Activated CD8-positive, alpha-beta memory T cell treated with anti-CD3 and anti-CD28 coated beads for 1 hour (primary cell): ENCODE data around the gene CACNA1D.

Experiments used
- DNase-seq, 2 donors: peaks; one replicate each; pipeline ENCODE4 v3.0.0-alpha.2; 2020; ENCODE audit warnings: low read depth in 1 of 2; ENCODE audit errors: extremely low read depth in 1 of 2

CACNA1D gene

DNA sequence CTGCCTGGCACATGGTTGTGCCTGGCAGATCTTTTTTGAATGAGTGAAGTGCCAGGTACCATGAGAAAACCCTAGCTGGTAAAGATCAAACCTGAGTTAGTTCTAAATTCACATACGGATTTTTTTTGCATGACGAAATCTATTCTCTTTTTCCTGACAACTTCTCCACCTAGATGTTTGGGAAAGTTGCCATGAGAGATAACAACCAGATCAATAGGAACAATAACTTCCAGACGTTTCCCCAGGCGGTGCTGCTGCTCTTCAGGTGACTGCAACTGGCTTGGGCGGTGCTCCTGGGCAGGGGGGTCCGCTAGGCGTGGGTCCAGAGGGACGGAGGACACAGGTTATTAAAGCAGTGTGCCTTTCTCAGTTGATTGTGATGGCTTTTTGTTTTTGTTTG lies 280.0 kb downstream of the CACNA1D start:
- no peak for DNase-seq

DNA sequence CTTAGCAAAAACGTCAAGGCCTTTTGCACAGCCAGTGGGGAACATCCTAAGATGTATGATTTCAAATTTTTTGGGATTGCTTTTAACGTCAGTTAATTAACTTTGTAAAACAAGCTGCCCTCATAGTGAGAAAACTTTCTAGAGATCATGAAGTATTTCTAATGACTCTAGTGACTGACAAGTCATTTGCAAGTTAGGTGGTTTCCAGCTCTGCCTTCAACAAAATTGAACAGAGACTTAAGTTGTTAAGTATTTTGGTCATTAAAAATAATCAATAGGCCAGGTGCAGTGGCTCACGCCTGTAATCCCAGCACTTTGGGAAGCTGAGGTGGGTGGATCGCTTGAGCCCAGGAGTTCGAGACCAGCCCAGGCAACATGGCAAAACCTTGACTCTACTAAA lies 280.6 kb downstream of the CACNA1D start:
- DNase-seq, result no peak

DNA sequence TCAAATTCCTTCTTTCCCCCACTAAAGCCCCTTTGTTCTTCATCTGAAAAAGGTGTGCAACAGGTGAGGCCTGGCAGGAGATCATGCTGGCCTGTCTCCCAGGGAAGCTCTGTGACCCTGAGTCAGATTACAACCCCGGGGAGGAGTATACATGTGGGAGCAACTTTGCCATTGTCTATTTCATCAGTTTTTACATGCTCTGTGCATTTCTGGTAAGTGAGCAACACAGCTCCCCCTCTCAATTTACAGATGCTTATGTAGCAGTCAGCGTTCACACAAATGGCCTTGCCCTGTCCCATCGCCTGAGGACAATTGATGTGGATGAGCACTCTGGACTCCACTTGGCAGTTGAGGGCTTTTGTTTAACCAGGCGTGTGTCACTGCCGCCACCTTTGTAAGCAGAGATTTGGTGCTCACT lies 281.4 kb downstream of the CACNA1D start:
- no peak for DNase-seq

DNA sequence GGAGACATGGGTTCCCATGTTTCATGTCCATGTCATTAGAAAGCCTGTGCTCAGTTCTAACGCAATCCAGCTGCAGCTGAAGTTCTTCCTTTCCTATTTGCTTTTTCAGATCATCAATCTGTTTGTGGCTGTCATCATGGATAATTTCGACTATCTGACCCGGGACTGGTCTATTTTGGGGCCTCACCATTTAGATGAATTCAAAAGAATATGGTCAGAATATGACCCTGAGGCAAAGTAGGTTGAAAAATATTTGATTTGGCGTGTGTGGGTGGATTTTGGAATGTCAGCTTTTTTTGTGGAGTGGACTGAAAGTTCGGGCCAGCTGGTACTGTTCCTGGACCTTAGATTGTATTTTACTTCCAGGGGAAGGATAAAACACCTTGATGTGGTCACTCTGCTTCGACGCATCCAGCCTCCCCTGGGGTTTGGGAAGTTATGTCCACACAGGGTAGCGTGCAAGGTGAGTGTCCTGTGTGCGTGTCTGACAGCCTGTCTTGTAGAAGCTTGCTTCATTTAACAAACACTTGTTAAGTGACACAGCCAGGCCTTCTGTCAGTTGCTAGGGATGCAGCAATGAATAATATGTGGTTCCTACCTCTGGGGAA lies 282.2 kb downstream of the CACNA1D start:
- no peak for DNase-seq

DNA sequence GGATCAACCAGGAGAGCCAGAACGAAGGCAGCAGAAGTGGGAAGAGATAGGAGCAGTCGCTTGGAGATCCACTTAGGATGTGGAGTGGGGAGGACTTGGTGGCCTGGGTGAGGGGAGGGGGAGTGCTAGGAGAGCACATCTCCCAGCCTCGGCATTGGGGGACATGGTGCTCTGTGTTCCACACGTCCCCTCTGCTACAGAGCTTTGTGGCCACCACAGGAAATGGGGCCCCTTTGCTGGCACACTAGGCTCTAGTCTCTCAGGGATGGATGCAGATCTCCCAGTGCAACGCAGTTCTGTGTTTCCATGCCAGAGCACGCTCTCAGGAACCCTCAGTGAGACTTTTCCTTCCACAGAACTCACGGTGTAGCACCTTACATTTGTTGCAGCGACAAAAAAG lies 283.1 kb downstream of the CACNA1D start:
- DNase-seq, result no peak

DNA sequence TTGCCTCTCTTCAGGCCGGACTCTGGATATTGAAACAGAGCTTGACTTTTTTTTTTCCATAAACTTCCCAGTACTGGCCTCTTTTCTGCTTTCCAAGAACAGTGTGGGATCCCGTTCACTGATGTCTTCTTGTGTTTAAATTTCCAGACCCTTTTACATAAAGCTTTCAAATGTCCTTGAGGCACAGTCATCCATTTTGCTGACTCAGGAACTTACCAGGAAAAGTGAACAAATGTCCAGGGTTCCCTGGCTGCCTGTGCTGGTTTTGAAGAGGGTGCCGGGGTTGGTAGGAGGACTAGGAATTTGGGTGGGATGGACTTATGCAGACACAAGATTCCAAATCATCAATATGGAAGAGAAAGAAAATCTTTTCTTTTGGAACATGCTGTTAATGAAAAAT lies 283.7 kb downstream of the CACNA1D start:
- DNase-seq, result no peak

DNA sequence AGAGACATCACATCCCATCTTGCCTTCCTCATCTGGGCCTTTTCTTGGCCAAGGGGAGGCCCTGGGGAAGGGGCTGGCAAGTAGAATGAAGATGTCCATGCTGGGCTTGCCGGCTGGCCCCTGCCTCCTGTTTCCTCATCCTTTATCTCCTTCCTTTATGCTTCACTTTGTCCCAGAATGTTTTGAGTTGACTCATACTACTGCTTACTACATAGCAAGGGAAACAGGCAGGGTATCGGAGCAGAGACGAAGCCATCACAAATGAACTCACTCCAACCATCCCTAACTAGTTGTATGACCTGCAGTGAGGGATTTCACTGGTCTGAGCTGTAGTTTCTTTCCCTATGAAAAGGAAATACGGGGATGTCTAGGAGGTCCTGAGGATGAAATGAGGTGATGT lies 285.8 kb downstream of the CACNA1D start:
- no peak for DNase-seq

DNA sequence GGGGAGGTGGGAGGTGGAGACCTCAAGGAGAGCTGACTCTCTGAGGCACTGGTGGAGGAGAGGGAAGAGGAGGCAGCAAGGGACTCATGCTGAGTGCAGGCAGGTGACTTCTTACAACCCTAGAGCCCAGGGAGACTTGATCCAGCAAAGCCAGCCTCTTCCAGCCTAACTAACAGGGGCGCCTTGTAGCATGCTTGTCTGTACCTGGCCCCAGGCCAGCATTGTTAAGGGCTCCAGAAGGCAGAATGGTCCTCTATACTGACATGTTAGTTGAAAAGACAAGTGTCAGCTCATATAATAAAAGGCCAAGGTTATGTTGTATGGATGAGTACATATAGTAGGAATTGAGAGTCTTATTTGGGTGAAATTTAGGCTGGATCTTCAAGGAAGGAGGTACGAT lies 286.4 kb downstream of the CACNA1D start:
- DNase-seq, result no peak

DNA sequence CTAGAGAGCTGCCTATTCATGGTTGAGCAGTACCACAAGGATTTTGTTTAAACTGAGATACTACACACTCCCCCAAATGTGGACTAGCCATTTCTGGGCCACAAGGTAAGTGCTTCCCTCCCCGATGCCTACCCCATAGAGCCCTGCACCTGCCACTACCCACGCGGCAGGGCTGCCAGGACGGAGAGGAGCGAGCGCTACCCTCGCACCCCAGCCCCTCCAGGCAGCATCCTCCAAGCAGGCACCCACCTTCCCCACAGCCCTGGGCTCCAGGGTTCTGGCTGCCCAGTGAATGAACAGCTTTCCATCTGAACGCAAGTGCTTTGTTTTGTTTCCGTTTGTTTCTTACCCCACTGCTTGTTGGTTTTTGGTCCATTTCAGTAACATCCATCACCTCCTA lies 292.6 kb downstream of the CACNA1D start:
- DNase-seq, result no peak

DNA sequence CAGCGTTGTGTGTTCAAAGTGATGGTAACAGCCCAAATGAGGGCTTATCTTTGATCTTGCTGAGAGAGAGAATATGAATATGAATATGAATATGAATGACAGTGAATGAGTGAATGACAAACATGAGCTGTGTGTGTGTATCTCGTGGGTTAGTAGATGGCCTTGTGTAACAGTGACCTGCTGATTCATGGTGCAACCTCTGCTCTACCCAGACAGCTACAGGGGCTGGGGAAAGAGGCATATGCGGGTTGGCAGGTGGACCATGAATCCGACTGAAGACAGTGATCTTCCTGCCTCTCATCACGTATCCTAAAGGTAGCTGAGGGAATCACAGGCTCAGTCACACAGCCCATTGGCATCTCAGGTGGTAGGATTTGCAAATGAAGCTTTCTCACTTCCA lies 293.6 kb downstream of the CACNA1D start:
- DNase-seq, result no peak

DNA sequence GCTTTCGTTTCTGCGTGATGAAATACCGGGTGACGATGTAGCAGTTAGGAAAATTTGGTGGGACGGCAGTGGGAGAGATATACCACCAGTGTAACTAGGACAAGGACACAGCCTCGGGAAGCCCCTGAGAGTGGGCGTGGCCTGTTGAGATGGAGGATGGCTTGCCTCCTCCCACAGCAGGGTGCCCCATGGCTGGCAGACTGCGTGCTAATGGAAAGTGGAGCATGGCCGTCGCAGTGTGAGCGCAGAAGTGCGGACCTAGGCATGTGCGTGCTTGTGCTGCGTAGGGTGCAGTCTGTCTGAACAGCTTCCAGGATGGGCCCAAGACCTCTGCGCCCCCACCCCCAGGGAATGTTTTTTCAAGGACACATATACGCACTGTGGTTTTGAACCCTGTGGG lies 295.0 kb downstream of the CACNA1D start:
- no peak for DNase-seq

DNA sequence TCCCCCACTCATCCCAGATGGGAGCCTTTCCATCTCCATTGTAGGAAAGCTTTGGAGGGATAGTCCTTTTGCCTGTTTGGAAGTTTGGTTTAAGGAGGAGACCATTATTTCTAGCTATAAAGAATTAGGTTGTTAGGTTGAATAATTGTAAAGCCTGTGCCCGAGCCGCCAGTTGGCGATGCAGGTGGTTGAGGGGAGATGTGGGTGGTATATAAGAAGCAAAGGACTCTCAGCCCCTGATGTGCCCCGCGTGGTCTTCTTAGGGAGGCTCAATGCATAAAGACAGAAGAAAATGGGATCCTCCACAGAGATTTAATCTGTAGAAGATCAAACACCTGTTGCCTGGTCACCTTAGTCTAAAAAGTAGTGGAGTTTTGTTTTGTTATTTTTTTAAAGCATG lies 296.1 kb downstream of the CACNA1D start:
- no peak for DNase-seq

DNA sequence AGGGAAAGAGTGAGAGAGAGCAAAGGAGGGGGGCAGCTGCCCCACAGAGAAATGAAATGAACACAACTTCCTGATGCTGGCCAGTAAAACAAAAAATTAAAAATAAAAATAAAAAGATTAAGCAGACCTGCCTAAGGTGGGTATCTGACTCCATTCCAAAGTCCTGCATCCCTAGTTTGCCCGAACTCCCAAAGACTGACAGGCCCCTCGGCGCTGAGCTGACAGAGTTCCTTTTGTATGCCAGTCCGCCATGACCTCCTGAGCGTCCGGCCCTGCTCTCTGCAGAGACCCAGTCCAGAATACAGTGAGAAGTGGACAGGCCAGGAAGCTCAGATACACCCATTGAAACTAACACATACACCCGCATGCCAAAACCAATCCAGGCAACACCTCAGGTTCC lies 296.9 kb downstream of the CACNA1D start:
- no peak for DNase-seq

DNA sequence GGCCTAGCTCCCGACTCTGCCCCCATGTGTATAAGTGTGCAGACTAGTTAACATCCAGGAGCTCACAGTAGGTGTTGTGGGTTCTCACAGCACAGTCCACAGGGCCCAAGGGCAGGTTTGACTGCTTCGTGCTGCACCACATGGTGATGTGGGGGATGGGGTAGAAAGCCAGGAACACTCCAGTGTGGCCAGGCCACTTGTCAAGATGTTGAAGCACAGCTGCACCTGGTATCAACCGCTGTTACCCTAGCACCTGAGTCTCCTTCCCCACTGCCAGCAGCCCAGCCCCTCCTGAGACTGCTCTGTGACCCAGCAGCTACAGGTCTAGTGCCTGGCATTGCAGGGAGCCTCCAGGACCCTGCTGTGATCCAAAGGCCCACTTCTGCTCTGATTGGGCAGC lies 298.5 kb downstream of the CACNA1D start:
- DNase-seq, result no peak

DNA sequence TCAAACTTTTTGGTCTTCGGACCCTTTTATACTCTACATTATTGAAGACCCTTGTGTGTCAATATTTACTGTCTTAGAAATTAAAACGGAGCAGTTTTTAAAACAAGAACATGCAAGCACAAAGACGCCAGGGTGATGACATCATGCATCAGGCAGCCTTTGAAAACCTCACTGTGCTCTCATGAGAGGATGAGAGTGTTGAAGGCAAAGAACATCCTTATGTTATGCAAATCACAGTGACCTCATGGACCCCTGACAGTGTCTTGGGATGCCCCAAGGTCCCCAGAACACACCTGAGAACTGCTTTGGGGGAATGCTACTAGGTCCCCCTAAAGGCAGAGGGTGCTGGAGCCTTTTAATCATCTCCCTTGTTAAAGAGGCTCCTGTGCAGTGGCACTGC lies 300.2 kb downstream of the CACNA1D start:
- no peak for DNase-seq

DNA sequence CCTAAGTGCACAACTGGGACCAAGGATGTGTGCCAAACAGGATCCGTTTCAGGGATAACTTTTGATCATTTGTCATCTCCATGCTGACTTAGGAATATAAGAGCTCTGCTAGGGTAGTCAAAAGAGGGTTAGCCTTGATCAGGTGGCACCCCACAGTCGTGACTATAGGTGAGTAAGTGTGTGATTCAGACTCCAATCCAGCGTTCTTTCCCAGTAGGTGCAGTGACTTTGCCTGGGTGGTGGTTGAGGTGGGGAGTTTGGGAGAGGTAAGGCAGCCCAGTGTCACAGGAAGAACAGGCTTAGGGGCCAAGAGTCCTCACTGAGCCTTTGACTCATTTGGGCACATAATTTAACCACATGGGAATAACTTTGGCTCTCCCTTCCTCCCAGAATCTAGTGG lies 300.8 kb downstream of the CACNA1D start:
- DNase-seq, result no peak

DNA sequence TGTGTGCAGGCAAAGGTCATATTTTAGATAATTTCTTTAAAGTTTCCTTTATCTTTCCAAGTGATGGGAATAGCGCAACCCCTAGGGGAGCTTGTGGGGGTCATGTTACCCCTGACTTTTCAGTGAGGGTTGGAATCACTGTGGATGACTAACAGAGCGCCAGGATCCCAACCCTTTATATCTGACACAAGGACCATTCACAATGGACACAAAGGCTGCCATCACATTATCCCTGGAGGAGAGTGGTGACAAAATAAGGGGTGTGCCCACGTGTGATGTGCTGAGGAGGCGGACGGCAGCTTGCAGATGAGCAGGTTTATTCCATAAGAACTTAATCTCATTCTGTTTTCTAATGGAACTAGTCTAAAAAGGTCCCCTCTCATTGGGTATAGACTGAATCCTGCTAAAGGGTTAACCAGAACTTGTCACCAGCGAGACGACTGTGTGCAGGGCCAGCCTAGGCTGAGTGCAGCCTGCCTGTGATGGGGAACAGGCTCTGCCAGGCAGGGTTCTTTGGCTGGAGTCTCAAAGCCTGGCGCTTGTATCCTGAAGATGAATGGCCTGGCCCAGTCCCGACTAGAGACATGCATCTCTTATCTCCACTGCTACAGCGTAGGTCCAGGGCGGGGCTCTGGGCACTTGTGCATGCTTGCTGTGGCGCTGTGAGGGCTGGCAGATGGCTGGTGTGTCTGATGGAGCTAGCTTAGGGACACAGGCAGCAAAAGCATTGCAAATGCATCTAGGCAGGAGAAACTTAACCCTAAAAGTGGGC lies 301.6 kb downstream of the CACNA1D start:
- DNase-seq, result no peak

DNA sequence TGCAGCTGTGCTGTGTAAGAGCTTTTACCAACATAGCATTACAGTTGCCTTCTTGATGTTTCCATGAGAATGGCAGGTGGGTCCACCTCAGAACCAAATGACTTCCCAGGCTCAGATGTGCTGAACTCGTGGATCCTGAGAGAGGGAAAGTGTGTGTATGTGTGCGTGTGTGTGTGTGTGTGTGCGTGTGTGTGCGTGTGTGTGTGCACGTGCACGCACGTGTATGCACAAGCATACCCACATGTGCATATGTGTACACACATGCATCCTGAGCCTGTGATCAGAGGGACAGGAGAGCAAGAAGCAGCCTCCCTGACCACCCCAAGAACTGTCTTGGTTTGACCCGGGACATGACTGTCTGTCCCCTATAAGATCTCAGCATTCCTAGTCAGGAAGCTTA lies 303.7 kb downstream of the CACNA1D start:
- DNase-seq, result no peak

DNA sequence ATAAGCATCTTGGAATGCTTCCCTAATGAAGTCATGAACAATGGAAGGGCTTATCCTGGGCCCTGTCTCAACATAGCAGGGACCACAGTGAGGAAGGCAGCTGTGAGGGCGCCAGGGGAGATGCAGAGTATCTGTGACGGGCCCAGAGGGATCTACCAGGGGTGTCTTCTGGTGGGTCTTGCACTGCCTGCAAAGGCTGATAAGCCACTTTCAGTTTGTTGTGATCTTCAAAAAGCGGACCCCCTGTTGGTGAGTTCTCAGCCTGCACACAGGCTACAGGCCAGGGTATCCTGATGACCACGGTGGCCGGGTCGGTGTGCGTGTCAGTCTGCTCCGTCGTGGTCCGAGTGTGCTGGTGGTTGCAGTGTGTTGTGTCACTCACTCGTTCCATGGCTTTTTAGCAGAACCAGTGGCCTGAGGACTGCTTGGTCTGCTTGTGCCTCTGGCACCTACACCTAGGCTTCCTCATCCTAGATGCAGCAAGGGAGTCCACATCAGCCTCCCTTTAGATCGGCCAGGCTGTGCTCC lies 305.0 kb downstream of the CACNA1D start:
- no peak for DNase-seq

DNA sequence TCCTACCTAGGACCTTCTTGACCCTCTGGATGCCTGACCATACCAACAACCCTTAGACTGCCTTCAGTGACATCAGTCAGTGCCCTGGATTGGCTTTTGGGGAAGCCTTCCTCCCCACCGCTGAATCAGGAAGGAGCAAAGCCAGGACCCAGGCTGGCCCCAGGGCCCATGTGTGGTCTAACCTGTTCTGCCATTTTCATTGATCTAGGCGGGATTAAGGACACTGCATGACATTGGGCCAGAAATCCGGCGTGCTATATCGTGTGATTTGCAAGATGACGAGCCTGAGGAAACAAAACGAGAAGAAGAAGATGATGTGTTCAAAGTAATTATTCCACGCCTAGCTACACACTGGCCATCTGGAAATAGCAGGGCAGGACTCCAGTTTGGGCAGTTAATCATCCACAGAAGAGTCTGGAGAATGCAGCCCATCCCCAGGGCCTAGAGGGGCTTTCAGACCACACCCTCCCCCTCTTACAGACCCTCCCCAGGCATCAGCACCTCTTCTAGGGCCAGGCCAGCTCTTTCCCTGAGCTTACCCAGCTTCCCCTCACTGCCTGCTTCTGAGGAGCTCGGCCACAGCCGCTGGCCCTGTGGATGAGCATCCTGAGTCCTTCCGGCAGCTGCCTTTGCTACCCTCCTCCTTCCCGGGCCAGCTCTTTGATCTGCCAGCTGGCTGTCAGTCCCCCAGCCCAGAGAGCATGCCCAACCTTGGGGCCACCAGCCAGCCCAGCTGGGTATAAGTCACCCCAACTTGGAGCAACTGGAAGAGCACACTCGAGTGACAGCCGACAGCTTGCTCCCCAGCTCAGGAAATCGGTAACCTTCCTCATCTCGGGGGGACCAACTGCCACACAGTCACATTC lies 305.9 kb downstream of the CACNA1D start:
- DNase-seq, result no peak

DNA sequence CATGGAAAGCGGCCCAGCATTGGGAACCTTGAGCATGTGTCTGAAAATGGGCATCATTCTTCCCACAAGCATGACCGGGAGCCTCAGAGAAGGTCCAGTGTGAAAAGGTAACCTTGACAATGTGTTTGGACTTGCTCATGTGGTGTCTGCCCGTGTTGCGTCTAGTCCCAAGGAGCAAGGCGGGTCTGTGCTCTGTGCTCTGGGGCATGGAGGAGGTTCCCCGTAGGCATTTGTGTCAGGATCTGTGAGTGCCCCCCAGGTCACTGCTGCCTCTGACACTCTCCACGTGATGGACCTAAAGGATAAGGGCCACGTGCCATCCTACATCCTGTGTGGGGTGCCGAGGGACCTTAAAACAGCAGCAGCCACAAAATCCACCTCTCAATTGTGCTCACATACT lies 306.9 kb downstream of the CACNA1D start:
- no peak for DNase-seq
